ENCODE results near the gene FRK.

FRK gene

GRCh38 chr6:116074732-116075390 is 14.2 kb upstream of the FRK start:
- no peak overlapping the region for H3K23ac ChIP-seq (ENCODE audit: low read length)
- no peak overlapping the region for H2BK5ac ChIP-seq (ENCODE audit: low read depth, low read length, poor library complexity)
- no peak for DNase-seq
- no peak overlapping the region for H4K8ac ChIP-seq (ENCODE audit: low read depth, low read length)
- H3K14ac ChIP-seq (ENCODE audit: low read length) = no peak overlapping the region
- H4K91ac ChIP-seq (ENCODE audit: low read depth, low read length) = no peak overlapping the region
- H3K4me1 ChIP-seq (ENCODE audit: control insufficient read depth in 1 of 2, insufficient read depth in 2 of 2, low read length in 2 of 2) = no peaks in the 10 kb centered on the region
- H3K4me3 ChIP-seq (ENCODE audit: low read depth, low read length) = no peak overlapping the region
- H2BK120ac ChIP-seq (ENCODE audit: insufficient read depth, low read length, poor library complexity) = no peak overlapping the region
- H3K27me3 ChIP-seq (ENCODE audit: insufficient read depth, low read length) = no peaks in the 10 kb centered on the region
- H3K9ac ChIP-seq (ENCODE audit: low read length) = no peak overlapping the region
- no peaks in the 10 kb centered on the region for H3K79me2 ChIP-seq (ENCODE audit: control insufficient read depth, insufficient read depth, low read length, poor library complexity)
- no peak overlapping the region for H3K4ac ChIP-seq (ENCODE audit: low read depth, low read length)
- no peak overlapping the region for H4K12ac ChIP-seq (ENCODE audit: low read depth, low read length)
- WGBS (ENCODE audit: extremely low coverage, insufficient coverage, insufficient read length) = no CpG with 5 or more reads among the region's 2 CpGs
- no peaks in the 10 kb centered on the region for H3K79me1 ChIP-seq (ENCODE audit: low read length)
- no peaks in the 10 kb centered on the region for H3K9me3 ChIP-seq (ENCODE audit: insufficient read depth, low read depth, low read length)
- no peaks in the 10 kb centered on the region for H3K36me3 ChIP-seq (ENCODE audit: control insufficient read depth in 1 of 2, insufficient read depth in 2 of 2, low read length in 2 of 2)
- H2AFZ ChIP-seq (ENCODE audit: insufficient read depth, low read length, poor library complexity) = no peak overlapping the region
- H2BK12ac ChIP-seq (ENCODE audit: low read length) = no peak overlapping the region
- H3K27ac ChIP-seq (ENCODE audit: low read depth, low read length) = no peak overlapping the region
- no peak overlapping the region for H2AK5ac ChIP-seq (ENCODE audit: low read length)
- no peak overlapping the region for H3K18ac ChIP-seq (ENCODE audit: low read length)
- H3K4me2 ChIP-seq (ENCODE audit: low read length) = no peak overlapping the region

GRCh38 chr6:116073765-116074440 is 13.2 kb upstream of the FRK start:
- Histone ChIP-seq H4K8ac (ENCODE audit: low read depth, low read length) (no peak overlapping the region), H2AK5ac (ENCODE audit: low read length) (no peak overlapping the region), H3K23ac (ENCODE audit: low read length) (no peak overlapping the region), H3K9ac (ENCODE audit: low read length) (no peak overlapping the region), H3K79me2 (ENCODE audit: control insufficient read depth, insufficient read depth, low read length, poor library complexity) (no peaks in the 10 kb centered on the region), H3K36me3 (ENCODE audit: control insufficient read depth in 1 of 2, insufficient read depth in 2 of 2, low read length in 2 of 2) (no peaks in the 10 kb centered on the region), H3K9me3 (ENCODE audit: insufficient read depth, low read depth, low read length) (no peaks in the 10 kb centered on the region), H2BK120ac (ENCODE audit: insufficient read depth, low read length, poor library complexity) (no peak overlapping the region), H3K4me1 (ENCODE audit: control insufficient read depth in 1 of 2, insufficient read depth in 2 of 2, low read length in 2 of 2) (no peaks in the 10 kb centered on the region), H3K27me3 (ENCODE audit: insufficient read depth, low read length) (no peaks in the 10 kb centered on the region), H2BK12ac (ENCODE audit: low read length) (no peak overlapping the region), H4K12ac (ENCODE audit: low read depth, low read length) (no peak overlapping the region), H3K14ac (ENCODE audit: low read length) (no peak overlapping the region), H2BK5ac (ENCODE audit: low read depth, low read length, poor library complexity) (no peak overlapping the region), H3K4me3 (ENCODE audit: low read depth, low read length) (no peak overlapping the region), H3K79me1 (ENCODE audit: low read length) (no peaks in the 10 kb centered on the region), H3K4me2 (ENCODE audit: low read length) (no peak overlapping the region), H3K18ac (ENCODE audit: low read length) (no peak overlapping the region), H4K91ac (ENCODE audit: low read depth, low read length) (no peak overlapping the region), H2AFZ (ENCODE audit: insufficient read depth, low read length, poor library complexity) (no peak overlapping the region), H3K4ac (ENCODE audit: low read depth, low read length) (no peak overlapping the region), H3K27ac (ENCODE audit: low read depth, low read length) (no peak overlapping the region)
- no CpG with 5 or more reads among the region's 2 CpGs for WGBS (ENCODE audit: extremely low coverage, insufficient coverage, insufficient read length)
- peak; percentile 3 to 50 for DNase-seq

- Histone ChIP-seq H3K9ac (ENCODE audit: low read length) (no peak overlapping the region), H3K4me1 (ENCODE audit: control insufficient read depth in 1 of 2, insufficient read depth in 2 of 2, low read length in 2 of 2) (no peaks in the 10 kb centered on the region), H4K8ac (ENCODE audit: low read depth, low read length) (no peak overlapping the region), H3K4me3 (ENCODE audit: low read depth, low read length) (no peak overlapping the region), H3K79me2 (ENCODE audit: control insufficient read depth, insufficient read depth, low read length, poor library complexity) (no peaks in the 10 kb centered on the region), H4K12ac (ENCODE audit: low read depth, low read length) (no peak overlapping the region), H2BK120ac (ENCODE audit: insufficient read depth, low read length, poor library complexity) (no peak overlapping the region), H2BK12ac (ENCODE audit: low read length) (no peak overlapping the region), H2BK5ac (ENCODE audit: low read depth, low read length, poor library complexity) (no peak overlapping the region), H3K27ac (ENCODE audit: low read depth, low read length) (no peak overlapping the region), H3K79me1 (ENCODE audit: low read length) (no peaks in the 10 kb centered on the region), H3K14ac (ENCODE audit: low read length) (no peak overlapping the region), H3K36me3 (ENCODE audit: control insufficient read depth in 1 of 2, insufficient read depth in 2 of 2, low read length in 2 of 2) (no peaks in the 10 kb centered on the region), H3K18ac (ENCODE audit: low read length) (no peak overlapping the region), H3K4ac (ENCODE audit: low read depth, low read length) (no peak overlapping the region), H3K9me3 (ENCODE audit: insufficient read depth, low read depth, low read length) (no peaks in the 10 kb centered on the region), H3K4me2 (ENCODE audit: low read length) (no peak overlapping the region), H3K23ac (ENCODE audit: low read length) (no peak overlapping the region), H2AFZ (ENCODE audit: insufficient read depth, low read length, poor library complexity) (no peak overlapping the region), H2AK5ac (ENCODE audit: low read length) (no peak overlapping the region), H4K91ac (ENCODE audit: low read depth, low read length) (no peak overlapping the region), H3K27me3 (ENCODE audit: insufficient read depth, low read length) (no peaks in the 10 kb centered on the region)
- DNase-seq = no peak
- WGBS (ENCODE audit: extremely low coverage, insufficient coverage, insufficient read length) = no CpG with 5 or more reads among the region's 1 CpG
These were observed 11.7 kb upstream of the FRK start for GRCh38 chr6:116072368-116072767.

- H2AK5ac ChIP-seq (ENCODE audit: low read length) = no peak overlapping the region
- no peak overlapping the region for H3K14ac ChIP-seq (ENCODE audit: low read length)
- no peaks in the 10 kb centered on the region for H3K27me3 ChIP-seq (ENCODE audit: insufficient read depth, low read length)
- DNase-seq = no peak
- no peak overlapping the region for H2BK120ac ChIP-seq (ENCODE audit: insufficient read depth, low read length, poor library complexity)
- no peaks in the 10 kb centered on the region for H3K36me3 ChIP-seq (ENCODE audit: control insufficient read depth in 1 of 2, insufficient read depth in 2 of 2, low read length in 2 of 2)
- H3K79me1 ChIP-seq (ENCODE audit: low read length) = no peaks in the 10 kb centered on the region
- no peak overlapping the region for H4K8ac ChIP-seq (ENCODE audit: low read depth, low read length)
- no peak overlapping the region for H2BK12ac ChIP-seq (ENCODE audit: low read length)
- no peak overlapping the region for H4K12ac ChIP-seq (ENCODE audit: low read depth, low read length)
- H3K27ac ChIP-seq (ENCODE audit: low read depth, low read length) = no peak overlapping the region
- H3K4me3 ChIP-seq (ENCODE audit: low read depth, low read length) = no peak overlapping the region
- H3K79me2 ChIP-seq (ENCODE audit: control insufficient read depth, insufficient read depth, low read length, poor library complexity) = no peaks in the 10 kb centered on the region
- no peak overlapping the region for H3K18ac ChIP-seq (ENCODE audit: low read length)
- no peak overlapping the region for H3K9ac ChIP-seq (ENCODE audit: low read length)
- no peak overlapping the region for H3K23ac ChIP-seq (ENCODE audit: low read length)
- no CpG with 5 or more reads among the region's 2 CpGs for WGBS (ENCODE audit: extremely low coverage, insufficient coverage, insufficient read length)
- H4K91ac ChIP-seq (ENCODE audit: low read depth, low read length) = no peak overlapping the region
- H3K4me2 ChIP-seq (ENCODE audit: low read length) = no peak overlapping the region
- H3K9me3 ChIP-seq (ENCODE audit: insufficient read depth, low read depth, low read length) = no peaks in the 10 kb centered on the region
- no peaks in the 10 kb centered on the region for H3K4me1 ChIP-seq (ENCODE audit: control insufficient read depth in 1 of 2, insufficient read depth in 2 of 2, low read length in 2 of 2)
- no peak overlapping the region for H2BK5ac ChIP-seq (ENCODE audit: low read depth, low read length, poor library complexity)
- H2AFZ ChIP-seq (ENCODE audit: insufficient read depth, low read length, poor library complexity) = no peak overlapping the region
- H3K4ac ChIP-seq (ENCODE audit: low read depth, low read length) = no peak overlapping the region
These were observed 10.1 kb upstream of the FRK start for GRCh38 chr6:116070616-116071389.

Data from trophoblast cell (in vitro differentiated cells and primary cell).